COLO668 (cell line): ENCODE results near the gene OVCH1.
"Not testable (repeated sequence)": the region's sequence is repeated elsewhere in the genome, so short reads cannot be mapped to it uniquely, and the experiment has no call there.

Experiments
- DNase-seq: peaks from one replicate; lab custom pipeline; 2025; ENCODE audit not compliant: unreplicated experiment; lab: John Stamatoyannopoulos, UW

The OVCH1 gene

GRCh38 chr12:29499235-29499634 is 1.7 kb upstream of the OVCH1 start:
- DNase-seq: no peak

GRCh38 chr12:29492891-29493290 is 4.6 kb downstream of the OVCH1 start:
- no peak for DNase-seq

- no peak for DNase-seq
Observed at GRCh38 chr12:29486972-29487371, 10.5 kb downstream of the OVCH1 start.

GRCh38 chr12:29463198-29463597 is 34.3 kb downstream of the OVCH1 start:
- DNase-seq: no peak

- DNase-seq: no peak
Observed at GRCh38 chr12:29460082-29460481, 37.4 kb downstream of the OVCH1 start.

GRCh38 chr12:29455087-29455486 is 42.4 kb downstream of the OVCH1 start:
- DNase-seq: no peak

GRCh38 chr12:29451888-29452287 is 45.6 kb downstream of the OVCH1 start:
- DNase-seq: no peak

- DNase-seq: no peak
Observed at GRCh38 chr12:29448157-29448556, 49.3 kb downstream of the OVCH1 start.

GRCh38 chr12:29447285-29447975 is 50.1 kb downstream of the OVCH1 start:
- no peak for DNase-seq

- no peak for DNase-seq
Observed at GRCh38 chr12:29439506-29439905, 58.0 kb downstream of the OVCH1 start.

- no peak for DNase-seq
Observed at GRCh38 chr12:29438752-29439408, 58.6 kb downstream of the OVCH1 start.

- no peak for DNase-seq
Observed at GRCh38 chr12:29437575-29437974, 59.9 kb downstream of the OVCH1 start.

GRCh38 chr12:29436815-29437214 is 60.7 kb downstream of the OVCH1 start:
- not testable (repeated sequence) for DNase-seq

- DNase-seq: no peak
Observed at GRCh38 chr12:29431513-29431912, 66.0 kb downstream of the OVCH1 start.

GRCh38 chr12:29430716-29431044 is 66.8 kb downstream of the OVCH1 start:
- no peak for DNase-seq

- DNase-seq: no peak
Observed at GRCh38 chr12:29429999-29430715, 67.3 kb downstream of the OVCH1 start.

- no peak for DNase-seq
Observed at GRCh38 chr12:29428633-29429032, 68.9 kb downstream of the OVCH1 start.

- DNase-seq: no peak
Observed at GRCh38 chr12:29427964-29428363, 69.5 kb downstream of the OVCH1 start.

- no peak for DNase-seq
Observed at GRCh38 chr12:29426498-29426897, 71.0 kb downstream of the OVCH1 start.

GRCh38 chr12:29425722-29426121 is 71.8 kb downstream of the OVCH1 start:
- no peak for DNase-seq

GRCh38 chr12:29416748-29417147 is 80.7 kb downstream of the OVCH1 start:
- DNase-seq: no peak

- no peak for DNase-seq
Observed at GRCh38 chr12:29415111-29415510, 82.4 kb downstream of the OVCH1 start.
